BLaER1 treated with 17β-estradiol and CSF1 and Interleukin-3, amounts not matched to agents 10 nM and 100 nM (cell line): ENCODE measurements around the gene IPO9.
A peak's percentile ranks its signal among the peaks of the same experiment; 100 is the strongest.

ENCODE experiments used
- H3K27ac ChIP-seq, 11 experiments: shearing (Covaris generic); formaldehyde crosslinking; 2 replicates each; pipeline ENCODE4 v1.8.1; 2022
- H3K27me3 ChIP-seq, 11 experiments: shearing (Covaris generic); formaldehyde crosslinking; 2 replicates each; pipeline ENCODE4 v1.8.1; 2022
- H3K36me3 ChIP-seq, 11 experiments: shearing (Covaris generic); formaldehyde crosslinking; 2 replicates each; pipeline ENCODE4 v1.8.1; 2022
- H3K4me1 ChIP-seq, 10 experiments: shearing (Covaris generic); formaldehyde crosslinking; 2 replicates each; pipeline ENCODE4 v1.8.1; 2022
- H3K4me2 ChIP-seq, 11 experiments: shearing (Covaris generic); formaldehyde crosslinking; 2 replicates each; pipeline ENCODE4 v1.8.1; 2022
- H3K4me3 ChIP-seq, 10 experiments: shearing (Covaris generic); formaldehyde crosslinking; 2 replicates each; pipeline ENCODE4 v1.8.1; 2022
- H3K9ac ChIP-seq, 11 experiments: shearing (Covaris generic); formaldehyde crosslinking; 2 replicates each; pipeline ENCODE4 v1.8.1; 2022
- H3K9me3 ChIP-seq, 11 experiments: shearing (Covaris generic); formaldehyde crosslinking; replicated peaks in 1 of 11; 2 replicates each; pipeline ENCODE4 v1.8.1; 2022
- H4K20me1 ChIP-seq, 11 experiments: shearing (Covaris generic); formaldehyde crosslinking; 2 replicates each; pipeline ENCODE4 v1.8.1; 2022
- Cebpa-rat ChIP-seq, 11 experiments: shearing (Covaris generic); IDR thresholded peaks; 2 replicates each; pipeline ENCODE4 v1.8.1; 2022

The IPO9 gene

DNA sequence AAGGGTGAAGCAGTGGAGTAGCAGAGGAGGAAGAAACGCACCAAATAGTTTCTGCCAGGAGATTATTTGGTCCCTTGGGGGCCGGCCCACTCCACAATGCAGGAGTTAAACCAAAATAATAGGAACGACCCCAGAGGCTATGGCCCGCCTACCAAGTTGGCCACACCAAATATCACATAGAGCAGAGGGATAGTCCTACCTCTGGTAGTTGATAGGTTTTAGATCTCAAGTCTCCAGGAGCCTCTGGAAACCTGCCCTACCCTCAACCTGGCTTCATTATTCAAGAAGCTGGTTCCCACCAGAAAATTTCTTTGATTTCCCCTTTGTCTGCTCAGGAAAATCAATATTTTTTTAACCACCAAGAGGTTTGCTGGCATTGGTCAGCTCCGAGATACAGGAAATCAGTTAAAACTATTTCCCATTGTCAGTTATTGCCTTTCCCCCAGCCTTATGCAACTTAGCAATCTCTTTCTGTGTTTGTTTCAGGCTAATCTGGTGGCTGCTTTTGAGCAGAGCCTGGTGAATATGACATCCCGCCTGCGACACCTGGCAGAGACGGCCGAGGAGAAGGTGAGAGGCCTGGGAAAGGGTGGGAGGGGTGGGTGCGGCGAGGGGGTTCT, 35.5 kb upstream of the IPO9 start:
- Histone ChIP-seq H3K4me3 (no peak overlapping the region), H3K9ac (peak overlapping the region in 5 of 11 experiments; percentile 14 to 91 (median 88); a peak in 7 of 22 replicates), H4K20me1 (peaks cover 0 to 5% (median 0%) of the 10 kb centered on the region in 11 experiments; a peak in 1 of 22 replicates), H3K4me2 (peak overlapping the region in 9 of 11 experiments; percentile 83 to 98 (median 93); a peak in 16 of 22 replicates), H3K4me1 (peaks cover 46 to 51% (median 51%) of the 10 kb centered on the region in 10 experiments), H3K27me3 (no peaks in the 10 kb centered on the region), H3K36me3 (peaks cover 54 to 90% (median 81%) of the 10 kb centered on the region in 11 experiments), H3K9me3 (peaks cover 0 to 5% (median 0%) of the 10 kb centered on the region in 11 experiments; a peak in 3 of 22 replicates), H3K27ac (peak overlapping the region in 6 of 11 experiments; percentile 89 to 99 (median 96); a peak in 11 of 22 replicates)
- no peak for TF ChIP-seq Cebpa-rat (IDR thresholded peaks at IDR 0.05)

GRCh38 chr1:201795066-201795465, 33.9 kb upstream of the IPO9 start:
- H3K4me1 ChIP-seq = peaks cover 29 to 35% (median 34%) of the 10 kb centered on the region in 10 experiments
- H3K9me3 ChIP-seq = peaks cover 0 to 5% (median 0%) of the 10 kb centered on the region in 11 experiments; a peak in 3 of 22 replicates
- H3K36me3 ChIP-seq = peaks cover 62 to 91% (median 82%) of the 10 kb centered on the region in 11 experiments
- no peak overlapping the region for H3K4me3 ChIP-seq
- H3K27ac ChIP-seq = no peak overlapping the region
- peaks cover 0 to 5% (median 0%) of the 10 kb centered on the region in 11 experiments; a peak in 3 of 22 replicates for H4K20me1 ChIP-seq
- no peak for TF ChIP-seq Cebpa-rat (IDR thresholded peaks at IDR 0.05)
- H3K27me3 ChIP-seq = no peaks in the 10 kb centered on the region
- H3K9ac ChIP-seq = peak overlapping the region in 1 of 11 experiments; percentile 21; a peak in 1 of 22 replicates
- H3K4me2 ChIP-seq = no peak overlapping the region

DNA sequence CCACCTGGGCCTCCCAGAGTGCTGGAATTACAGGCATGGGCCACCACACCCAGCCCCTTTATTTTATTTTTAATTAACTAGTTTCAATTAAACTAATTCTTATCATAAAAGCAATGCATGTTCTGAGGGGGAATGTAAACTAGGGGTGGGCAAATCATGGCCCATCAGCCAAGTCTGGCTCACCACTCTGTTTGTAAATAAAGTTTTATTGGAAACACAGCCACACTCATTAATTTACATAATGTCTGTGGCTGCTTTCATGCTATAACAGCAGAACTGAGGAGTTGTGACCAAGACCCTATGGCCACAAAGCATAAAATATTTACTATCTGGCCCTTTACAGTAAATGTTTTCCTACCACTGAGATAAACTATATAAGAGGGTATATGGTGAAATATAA, 28.7 kb upstream of the IPO9 start:
- no peak for TF ChIP-seq Cebpa-rat (IDR thresholded peaks at IDR 0.05)
- H4K20me1 ChIP-seq = peaks cover 0 to 9% (median 0%) of the 10 kb centered on the region in 11 experiments; a peak in 2 of 22 replicates
- no peaks in the 10 kb centered on the region for H3K27me3 ChIP-seq
- no peak overlapping the region for H3K4me3 ChIP-seq
- H3K4me2 ChIP-seq = no peak overlapping the region
- H3K9me3 ChIP-seq = peaks cover 0 to 5% (median 0%) of the 10 kb centered on the region in 11 experiments; a peak in 3 of 22 replicates
- no peaks in the 10 kb centered on the region for H3K4me1 ChIP-seq
- no peak overlapping the region for H3K9ac ChIP-seq
- H3K27ac ChIP-seq = no peak overlapping the region
- H3K36me3 ChIP-seq = peaks cover 91 to 100% (median 98%) of the 10 kb centered on the region in 11 experiments

GRCh38 chr1:201806801-201807200, 22.2 kb upstream of the IPO9 start:
- Histone ChIP-seq H3K27ac (no peak overlapping the region), H3K9me3 (no peaks in the 10 kb centered on the region), H3K4me3 (no peak overlapping the region), H3K9ac (no peak overlapping the region), H3K4me2 (no peak overlapping the region), H4K20me1 (peaks cover 0 to 40% (median 0%) of the 10 kb centered on the region in 11 experiments; a peak in 4 of 22 replicates), H3K4me1 (no peaks in the 10 kb centered on the region), H3K27me3 (no peaks in the 10 kb centered on the region), H3K36me3 (peaks cover 91 to 100% (median 98%) of the 10 kb centered on the region in 11 experiments)
- TF ChIP-seq Cebpa-rat (IDR thresholded peaks at IDR 0.05) = no peak

- TF ChIP-seq Cebpa-rat (IDR thresholded peaks at IDR 0.05) = no peak
- no peak overlapping the region for H3K4me2 ChIP-seq
- H3K4me1 ChIP-seq = no peaks in the 10 kb centered on the region
- H3K27me3 ChIP-seq = no peaks in the 10 kb centered on the region
- H4K20me1 ChIP-seq = peaks cover 0 to 40% (median 0%) of the 10 kb centered on the region in 11 experiments; a peak in 4 of 22 replicates
- no peaks in the 10 kb centered on the region for H3K9me3 ChIP-seq
- H3K4me3 ChIP-seq = no peak overlapping the region
- no peak overlapping the region for H3K9ac ChIP-seq
- H3K27ac ChIP-seq = no peak overlapping the region
- peaks cover 97 to 100% (median 100%) of the 10 kb centered on the region in 11 experiments for H3K36me3 ChIP-seq
Measured at GRCh38 chr1:201807958-201808632, 20.9 kb upstream of the IPO9 start.

- peaks cover 0 to 40% (median 0%) of the 10 kb centered on the region in 11 experiments; a peak in 4 of 22 replicates for H4K20me1 ChIP-seq
- peaks cover 97 to 100% (median 100%) of the 10 kb centered on the region in 11 experiments for H3K36me3 ChIP-seq
- no peak overlapping the region for H3K4me2 ChIP-seq
Measured at GRCh38 chr1:201808633-201808990, 20.3 kb upstream of the IPO9 start.

DNA sequence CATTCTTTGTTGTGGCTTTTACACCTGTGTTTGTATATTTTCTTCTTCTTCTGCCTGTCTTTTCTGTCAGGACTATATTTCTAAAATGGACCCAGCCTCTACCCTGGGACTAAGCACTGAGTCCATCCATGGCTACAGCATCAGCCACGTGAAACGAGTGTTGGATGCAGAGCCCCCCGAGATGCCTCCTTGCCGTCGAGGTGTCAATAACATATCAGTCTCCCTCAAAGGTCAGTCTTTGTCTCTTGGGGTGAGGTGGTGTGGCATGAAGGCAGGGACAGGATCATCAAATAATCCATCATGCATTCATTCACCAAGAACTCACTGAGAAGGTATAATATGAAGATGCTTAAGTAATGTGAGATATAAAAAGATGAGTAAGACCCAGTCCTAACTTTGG, 19.1 kb upstream of the IPO9 start:
- Histone ChIP-seq H3K4me1 (no peaks in the 10 kb centered on the region), H3K4me2 (no peak overlapping the region), H3K9me3 (no peaks in the 10 kb centered on the region), H3K9ac (no peak overlapping the region), H3K27ac (no peak overlapping the region), H4K20me1 (peaks cover 0 to 35% (median 0%) of the 10 kb centered on the region in 11 experiments; a peak in 4 of 22 replicates), H3K4me3 (no peak overlapping the region), H3K36me3 (peaks cover 94 to 100% (median 100%) of the 10 kb centered on the region in 11 experiments), H3K27me3 (no peaks in the 10 kb centered on the region)
- TF ChIP-seq Cebpa-rat (IDR thresholded peaks at IDR 0.05) = no peak

More at GRCh38 chr1:201808633-201808990, 20.3 kb upstream of the IPO9 start:
- Histone ChIP-seq H3K27me3 (no peaks in the 10 kb centered on the region), H3K27ac (no peak overlapping the region), H3K9ac (no peak overlapping the region), H3K9me3 (no peaks in the 10 kb centered on the region), H3K4me1 (no peaks in the 10 kb centered on the region), H3K4me3 (no peak overlapping the region)
- no peak for TF ChIP-seq Cebpa-rat (IDR thresholded peaks at IDR 0.05)

GRCh38 chr1:201810466-201811216, 18.3 kb upstream of the IPO9 start:
- H3K4me2 ChIP-seq = no peak overlapping the region
- H3K36me3 ChIP-seq = peaks cover 92 to 100% (median 100%) of the 10 kb centered on the region in 11 experiments
- H3K9me3 ChIP-seq = no peaks in the 10 kb centered on the region
- H3K4me3 ChIP-seq = no peak overlapping the region
- no peak overlapping the region for H3K9ac ChIP-seq
- H3K4me1 ChIP-seq = no peaks in the 10 kb centered on the region
- TF ChIP-seq Cebpa-rat (IDR thresholded peaks at IDR 0.05) = no peak
- no peaks in the 10 kb centered on the region for H3K27me3 ChIP-seq
- H4K20me1 ChIP-seq = peaks cover 0 to 29% (median 0%) of the 10 kb centered on the region in 11 experiments; a peak in 4 of 22 replicates
- H3K27ac ChIP-seq = no peak overlapping the region

- Histone ChIP-seq H3K4me2 (no peak overlapping the region), H4K20me1 (peaks cover 0 to 24% (median 7%) of the 10 kb centered on the region in 11 experiments; a peak in 6 of 22 replicates), H3K36me3 (peaks cover 91 to 100% (median 99%) of the 10 kb centered on the region in 11 experiments), H3K4me1 (no peaks in the 10 kb centered on the region), H3K27ac (no peak overlapping the region), H3K9me3 (no peaks in the 10 kb centered on the region), H3K4me3 (no peak overlapping the region), H3K27me3 (no peaks in the 10 kb centered on the region), H3K9ac (no peak overlapping the region)
- no peak for TF ChIP-seq Cebpa-rat (IDR thresholded peaks at IDR 0.05)
Measured at GRCh38 chr1:201813226-201813625, 15.7 kb upstream of the IPO9 start.
